Midbrain (tissue), 1 donor: ENCODE results near the gene LLPH.

ENCODE experiments used
- DNase-seq: peaks from one replicate; lab custom pipeline; 2025; lab: John Stamatoyannopoulos, UW

LLPH gene

GRCh38 chr12:66090157-66090556, 40.4 kb downstream of the LLPH start:
- DNase-seq = no peak

- DNase-seq = peak; percentile 74
Measured at GRCh38 chr12:66087365-66087943, 43.1 kb downstream of the LLPH start.

GRCh38 chr12:66085998-66086397, 44.6 kb downstream of the LLPH start:
- no peak for DNase-seq

- DNase-seq = no peak
Measured at GRCh38 chr12:66085213-66085612, 45.3 kb downstream of the LLPH start.

GRCh38 chr12:66083766-66084165, 46.8 kb downstream of the LLPH start:
- no peak for DNase-seq

GRCh38 chr12:66082744-66083143, 47.8 kb downstream of the LLPH start:
- no peak for DNase-seq

- no peak for DNase-seq
Measured at GRCh38 chr12:66080791-66081190, 49.8 kb downstream of the LLPH start.

- DNase-seq = no peak
Measured at GRCh38 chr12:66077542-66077941, 53.0 kb downstream of the LLPH start.

GRCh38 chr12:66074561-66074960, 56.0 kb downstream of the LLPH start:
- DNase-seq = no peak

GRCh38 chr12:66072566-66072965, 58.0 kb downstream of the LLPH start:
- no peak for DNase-seq

- no peak for DNase-seq
Measured at GRCh38 chr12:66072135-66072534, 58.4 kb downstream of the LLPH start.

GRCh38 chr12:66071549-66071948, 59.0 kb downstream of the LLPH start:
- DNase-seq = no peak

- no peak for DNase-seq
Measured at GRCh38 chr12:66070378-66071120, 60.0 kb downstream of the LLPH start.

GRCh38 chr12:66066929-66067523, 63.5 kb downstream of the LLPH start:
- DNase-seq = no peak
